SKM-1 treated with dmso at 0.1 percent for 144 hours (cell line): ENCODE results near the gene MACROD2.
"Not testable (repeated sequence)": the region's sequence is repeated elsewhere in the genome, so short reads cannot be mapped to it uniquely, and the experiment has no call there.

Source experiments
- DNase-seq: peaks from one replicate; lab custom pipeline; 2025; ENCODE audit not compliant: unreplicated experiment; lab: John Stamatoyannopoulos, UW

Gene MACROD2

DNA sequence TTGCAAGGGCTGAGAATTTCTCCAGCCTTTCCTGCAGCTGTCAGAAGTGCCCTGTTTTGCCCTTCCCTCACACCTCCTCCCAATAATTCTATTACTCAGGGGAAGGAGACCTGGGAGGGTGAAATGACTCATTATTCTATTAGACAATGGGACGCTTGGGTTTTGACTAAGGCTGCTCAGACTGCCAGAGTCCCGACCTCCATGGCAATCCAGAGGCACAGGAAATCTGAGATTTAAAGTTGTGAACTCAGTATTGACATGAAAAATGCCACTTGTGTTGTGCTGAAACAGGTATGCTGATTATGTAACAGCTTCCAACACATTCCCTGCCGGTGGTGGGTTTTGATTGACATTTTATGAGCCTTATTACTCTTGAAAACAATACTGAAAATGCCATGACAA lies 967.9 kb downstream of the MACROD2 start:
- no peak for DNase-seq

DNA sequence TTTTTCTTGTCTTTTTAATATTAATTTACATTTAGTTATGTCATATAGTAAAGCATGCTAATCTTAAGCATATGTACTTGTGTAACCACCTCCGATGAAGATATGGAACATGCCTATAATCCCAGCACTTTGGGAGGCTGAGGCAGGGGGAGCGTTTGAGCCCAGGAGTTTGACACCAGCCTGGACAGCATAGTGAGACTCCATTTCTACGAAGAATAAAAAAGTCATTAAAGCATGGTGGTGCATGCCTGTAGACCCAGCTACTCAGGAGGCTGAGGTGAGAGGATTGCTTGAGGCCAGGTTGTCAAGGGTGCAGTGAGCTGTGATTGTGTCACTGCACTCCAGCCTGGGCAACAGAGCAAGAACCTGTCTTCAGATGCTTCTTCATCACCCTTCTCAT lies 970.9 kb downstream of the MACROD2 start:
- DNase-seq: no peak

DNA sequence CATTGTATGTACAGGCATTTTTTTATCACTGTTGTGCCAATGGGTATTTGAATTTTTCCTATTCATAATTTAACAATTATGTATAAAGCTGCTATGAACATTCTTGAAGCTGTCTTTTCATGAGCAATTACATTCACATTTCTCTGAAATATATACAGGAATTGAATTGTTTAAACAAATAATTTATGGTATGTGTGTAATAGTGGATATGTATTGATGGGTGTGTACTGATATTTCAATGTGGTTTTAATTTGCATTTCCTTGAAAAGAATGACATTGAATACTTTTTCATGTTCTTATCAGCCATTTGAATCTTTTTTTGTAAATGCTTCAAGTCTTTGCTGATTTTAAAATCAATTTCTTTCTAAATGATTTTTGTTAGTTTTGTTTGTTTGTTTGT lies 971.5 kb downstream of the MACROD2 start:
- DNase-seq: no peak

DNA sequence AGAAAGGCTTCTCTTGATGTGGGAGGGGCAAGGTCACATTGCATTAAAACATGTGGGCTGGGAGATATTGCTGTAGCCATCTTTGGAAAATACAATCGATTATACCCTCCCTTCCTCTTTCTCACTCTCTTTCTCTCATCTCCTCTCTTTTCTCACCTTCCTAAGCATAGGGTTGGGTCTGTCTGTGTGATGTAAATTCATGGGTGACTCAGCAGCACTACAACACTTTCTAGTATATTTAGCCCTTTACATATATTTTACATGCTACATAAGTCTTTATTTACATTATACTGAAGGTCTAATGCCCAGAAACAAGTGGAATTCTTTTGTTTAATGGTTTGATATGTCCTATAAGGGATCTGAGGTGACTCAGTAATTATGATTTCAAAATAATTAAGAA lies 976.9 kb downstream of the MACROD2 start:
- DNase-seq: no peak

DNA sequence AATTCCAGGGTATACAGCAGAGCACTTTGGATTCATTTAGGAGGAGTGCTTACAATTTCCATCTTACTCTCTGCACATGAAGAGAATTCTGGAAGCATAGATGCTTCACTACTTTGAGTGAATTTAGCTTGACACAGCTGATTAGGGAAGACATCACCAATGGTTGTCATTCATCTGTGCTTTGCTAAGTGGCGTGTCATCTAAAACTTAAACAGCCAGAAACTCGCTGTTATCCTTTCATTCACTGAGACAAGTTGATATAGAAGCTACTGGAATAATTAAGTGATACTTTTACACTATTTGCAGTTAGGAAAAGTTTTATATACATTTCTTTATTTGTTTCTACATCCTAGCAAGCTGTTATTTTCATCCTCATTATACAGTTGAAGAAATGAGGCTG lies 977.4 kb downstream of the MACROD2 start:
- DNase-seq: no peak

DNA sequence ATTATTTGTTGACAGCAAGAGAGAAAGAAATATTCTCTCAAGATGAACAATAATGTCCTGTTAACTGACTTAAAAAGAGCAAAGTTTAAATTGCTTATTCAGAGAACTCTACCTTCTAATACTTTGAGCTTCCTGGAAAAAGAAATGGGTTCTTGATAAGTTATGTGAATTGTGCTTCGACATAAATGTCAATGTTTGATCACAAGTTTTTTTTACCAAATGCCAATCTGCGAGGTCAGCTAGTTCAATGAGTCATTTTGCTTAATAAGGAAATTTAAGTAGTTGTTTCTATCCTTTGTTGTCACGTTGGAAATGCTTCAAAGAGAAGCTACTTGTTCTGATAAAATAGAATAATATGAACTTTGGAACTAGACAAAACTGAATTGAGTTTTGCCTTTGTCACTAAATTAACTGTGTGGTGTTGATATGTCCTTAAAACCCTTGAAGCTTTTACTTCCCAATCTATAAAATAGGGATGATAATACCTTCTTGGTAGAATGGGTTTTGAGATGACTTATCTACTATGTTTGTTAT lies 984.2 kb downstream of the MACROD2 start:
- DNase-seq: no peak

DNA sequence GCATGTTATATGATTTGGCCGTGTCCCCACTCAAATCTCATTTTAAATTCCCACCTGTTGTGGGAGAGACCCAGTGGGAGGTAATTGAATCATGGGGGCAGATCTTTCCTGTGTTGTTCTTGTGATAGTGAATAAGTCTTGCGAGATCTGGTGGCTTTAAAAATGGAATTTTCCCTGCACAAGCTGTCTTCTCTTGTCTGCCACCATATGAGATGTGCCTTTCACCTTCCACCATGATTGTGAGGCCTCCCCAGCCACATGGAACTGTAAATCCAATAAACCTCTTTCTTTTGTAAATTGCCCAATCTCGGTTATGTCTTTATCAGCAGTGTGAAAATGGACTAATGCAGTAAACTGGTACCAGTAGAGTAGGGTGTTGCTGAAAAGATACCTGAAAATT lies 986.2 kb downstream of the MACROD2 start:
- DNase-seq: not testable (repeated sequence)

DNA sequence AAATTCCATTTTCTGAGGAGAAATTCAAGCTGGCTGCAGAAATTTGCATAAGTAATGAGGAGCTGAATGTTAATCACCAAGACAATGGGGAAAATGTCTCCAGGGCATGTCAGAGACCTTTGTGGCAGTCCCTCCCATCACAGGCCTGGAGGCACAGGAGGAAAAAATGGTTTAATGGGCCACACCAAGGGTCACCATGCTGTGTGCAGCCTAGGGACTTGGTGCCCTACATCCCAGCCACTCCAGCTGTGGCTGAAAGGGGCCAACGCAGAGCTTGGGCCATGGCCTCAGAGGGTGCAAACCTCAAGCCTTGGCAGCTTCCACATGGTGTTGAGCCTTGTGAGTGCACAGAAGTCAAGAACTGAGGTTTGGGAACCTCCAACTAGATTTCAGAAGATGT lies 987.0 kb downstream of the MACROD2 start:
- not testable (repeated sequence) for DNase-seq

DNA sequence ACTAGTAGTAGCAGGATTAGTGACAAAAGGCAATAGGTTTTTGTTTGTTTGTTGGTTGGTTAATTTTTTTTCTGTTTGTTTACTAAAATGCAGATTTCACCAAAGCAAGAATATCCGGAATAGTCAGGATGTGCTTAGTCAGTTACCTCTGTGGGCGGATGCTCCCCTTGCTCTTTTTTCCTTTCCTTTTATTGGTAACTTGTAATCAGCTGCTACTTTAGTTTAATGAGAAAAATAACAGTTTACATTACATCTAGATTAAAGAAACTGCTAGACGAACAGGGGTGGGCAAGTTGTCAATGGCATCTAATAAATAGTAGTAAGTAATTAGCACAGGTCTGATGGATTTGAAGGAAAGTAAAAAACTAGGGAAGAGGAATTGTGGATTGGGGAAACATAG lies 989.0 kb downstream of the MACROD2 start:
- no peak for DNase-seq

DNA sequence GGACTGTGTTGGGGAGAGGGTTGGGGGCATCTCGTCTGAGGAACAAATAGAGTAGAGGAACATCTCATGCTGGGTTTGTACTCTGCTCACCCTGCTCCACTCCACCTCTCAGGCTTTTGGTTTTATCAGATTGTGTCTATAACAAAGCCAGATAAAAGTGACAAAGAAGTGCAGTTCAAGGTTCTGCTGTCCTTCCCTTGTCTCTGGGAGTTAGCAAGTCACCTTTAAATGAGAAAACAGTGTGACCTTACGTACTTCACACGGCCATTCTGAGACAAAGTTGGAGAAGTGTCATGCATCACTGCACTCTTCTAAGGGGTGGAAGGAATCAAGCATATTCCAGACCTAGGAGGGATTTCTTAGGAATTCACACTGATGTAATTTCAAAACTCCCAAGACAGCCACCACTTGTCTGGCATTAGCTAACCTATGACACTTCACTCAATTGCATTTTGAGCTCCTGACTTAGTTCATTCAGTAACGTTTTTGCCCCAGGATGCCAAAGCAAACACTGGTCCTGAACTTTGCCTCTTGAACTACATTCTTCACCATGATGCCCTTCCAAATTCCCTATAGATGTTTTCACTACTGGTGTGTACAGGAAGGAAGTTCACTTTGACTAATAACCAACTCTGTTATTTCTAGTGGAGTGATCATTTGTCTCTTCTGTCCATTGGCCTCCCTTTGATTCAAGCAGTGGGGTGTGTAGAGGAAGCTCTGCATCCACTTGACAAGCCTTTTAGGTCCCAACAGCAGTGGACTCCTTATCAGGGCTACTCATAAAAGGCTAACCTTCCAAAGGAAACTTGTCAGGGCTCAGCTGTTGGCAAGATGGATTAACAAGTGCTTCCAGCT lies 989.7 kb downstream of the MACROD2 start:
- DNase-seq: no peak

DNA sequence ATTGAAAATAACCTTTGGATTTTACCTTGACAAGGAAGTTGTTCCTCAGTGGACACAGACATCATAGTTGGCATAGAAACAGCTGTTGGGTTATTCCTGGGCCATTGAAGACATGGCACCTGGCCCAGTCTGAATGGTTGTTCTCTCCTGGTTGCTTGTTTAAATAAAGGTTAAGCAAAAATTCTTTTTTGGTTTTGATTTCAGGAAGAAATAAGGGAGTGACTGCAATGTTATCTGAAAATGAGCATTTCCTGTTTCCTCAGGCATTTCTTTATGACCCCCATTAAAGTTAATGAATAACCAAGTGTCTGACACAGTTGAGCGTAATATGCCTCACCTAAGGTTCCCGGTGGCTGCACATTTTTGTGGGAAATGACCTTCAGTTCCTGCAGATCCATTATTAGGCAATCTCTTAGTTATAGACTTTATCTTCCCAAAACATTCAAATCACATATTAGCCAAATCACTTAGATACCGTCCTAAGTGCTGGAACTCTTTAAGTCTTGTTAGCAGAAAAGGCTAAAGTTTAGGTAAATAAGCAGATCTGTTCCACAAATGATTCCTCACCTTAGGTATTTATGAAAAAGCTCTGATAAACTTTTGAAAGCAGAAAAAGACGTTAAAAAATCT lies 990.8 kb downstream of the MACROD2 start:
- DNase-seq: no peak

DNA sequence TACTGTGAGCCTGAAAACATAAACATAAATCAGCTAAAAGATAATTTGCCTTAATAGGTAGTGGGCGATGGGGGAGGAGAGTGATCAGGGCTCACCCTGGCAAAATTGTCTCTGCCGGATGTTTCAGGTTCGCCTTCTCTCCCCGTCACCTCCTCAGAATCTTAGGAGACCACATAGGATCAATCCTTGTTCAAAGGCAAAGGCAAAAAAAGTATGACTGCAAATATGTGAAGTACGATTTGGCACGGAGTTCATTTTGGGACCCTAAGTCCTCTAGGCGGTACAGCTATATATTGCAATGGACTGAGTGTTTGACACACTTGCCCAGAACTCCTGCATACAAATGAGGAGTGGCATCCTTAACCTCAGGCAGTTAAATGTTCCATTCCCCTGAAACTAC lies 991.3 kb downstream of the MACROD2 start:
- no peak for DNase-seq

DNA sequence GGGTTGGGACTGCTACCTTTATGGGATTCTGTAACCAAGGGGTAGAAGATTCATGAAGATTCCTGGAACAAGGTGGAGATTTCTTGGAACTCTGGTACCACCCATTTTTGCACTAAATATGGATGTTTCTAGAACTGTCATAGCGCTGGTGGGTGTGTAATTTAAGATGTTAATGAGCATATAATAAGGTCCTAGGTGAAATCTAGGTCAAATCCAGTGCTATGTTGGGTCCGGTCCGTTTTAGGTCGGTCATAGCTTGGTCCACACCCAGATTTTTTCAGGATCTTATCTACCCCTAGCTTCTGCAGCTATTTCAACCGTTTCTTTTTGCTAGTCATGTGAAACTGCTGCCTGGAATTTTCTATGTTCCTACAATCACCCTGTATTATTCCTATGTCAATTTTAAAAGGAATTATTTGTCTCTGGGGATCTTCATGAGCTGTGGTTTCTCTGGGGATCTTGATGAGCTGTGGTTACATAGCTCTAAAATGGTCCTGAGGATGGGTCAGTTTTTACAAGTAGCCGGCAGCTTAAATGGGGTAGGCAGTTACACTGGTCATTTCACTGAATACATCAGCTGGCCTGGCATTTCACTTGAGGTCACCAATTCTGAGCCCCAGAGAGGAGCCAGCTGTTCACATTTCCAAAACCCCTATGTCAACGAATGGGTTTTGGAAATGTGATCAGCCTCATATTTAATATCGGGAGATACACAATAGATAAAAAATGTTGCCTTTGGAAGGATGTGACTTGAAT lies 994.4 kb downstream of the MACROD2 start:
- DNase-seq: no peak

DNA sequence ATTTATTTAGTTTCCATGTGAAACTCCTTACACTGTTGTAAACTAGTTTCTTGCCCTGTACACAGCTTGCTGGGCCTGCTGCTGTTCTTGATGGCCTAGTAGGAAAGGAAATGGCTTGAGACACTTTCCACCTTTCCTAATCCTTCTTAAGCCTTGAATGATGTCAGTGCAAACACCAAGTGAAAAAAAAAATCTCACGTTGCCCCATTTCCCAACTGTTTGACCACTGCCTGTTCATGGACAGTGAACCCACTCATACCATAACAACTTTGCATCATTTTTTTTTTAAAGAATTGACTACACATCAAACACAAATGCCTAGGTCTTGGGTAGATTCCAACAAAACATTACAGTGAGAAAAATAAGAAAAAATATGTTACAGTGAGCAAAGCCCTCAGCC lies 995.7 kb downstream of the MACROD2 start:
- no peak for DNase-seq

DNA sequence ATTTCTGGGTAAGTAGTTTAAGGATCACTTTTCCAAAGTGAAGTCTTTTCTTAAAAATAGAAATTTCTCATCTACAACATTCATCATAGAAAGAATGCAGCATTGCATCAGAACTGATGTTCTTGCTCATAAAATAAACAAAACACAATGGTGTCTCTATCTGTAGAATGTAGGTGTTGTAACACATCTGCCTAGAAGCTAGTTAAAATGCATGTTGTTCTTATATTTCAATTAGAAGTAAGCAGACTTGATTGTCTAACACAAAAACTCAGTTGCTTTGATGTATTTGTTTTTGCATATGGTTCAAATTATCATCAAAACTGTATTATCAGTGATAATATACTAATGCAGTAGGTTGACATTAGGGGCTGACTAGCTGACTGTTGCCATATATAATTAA lies 996.8 kb downstream of the MACROD2 start:
- no peak for DNase-seq

DNA sequence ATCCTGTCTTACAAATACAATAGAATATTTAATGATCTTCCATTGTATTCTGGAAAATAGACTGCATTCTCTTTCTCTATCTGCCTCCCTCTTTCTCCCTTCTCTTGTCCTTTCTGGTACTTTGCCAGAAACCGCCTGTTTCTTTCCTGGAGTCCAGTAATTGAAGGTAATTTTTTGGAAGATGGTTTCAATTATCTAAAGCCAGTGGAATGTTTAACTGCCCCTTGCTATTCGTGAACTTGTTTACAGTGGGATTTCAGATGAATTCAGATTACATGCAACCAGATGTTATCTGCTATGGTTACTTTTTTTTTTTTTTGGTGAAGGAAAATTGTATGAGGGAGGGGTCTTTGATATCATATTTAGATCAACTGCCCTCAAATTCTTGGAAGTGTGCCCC lies 997.6 kb downstream of the MACROD2 start:
- DNase-seq: no peak

DNA sequence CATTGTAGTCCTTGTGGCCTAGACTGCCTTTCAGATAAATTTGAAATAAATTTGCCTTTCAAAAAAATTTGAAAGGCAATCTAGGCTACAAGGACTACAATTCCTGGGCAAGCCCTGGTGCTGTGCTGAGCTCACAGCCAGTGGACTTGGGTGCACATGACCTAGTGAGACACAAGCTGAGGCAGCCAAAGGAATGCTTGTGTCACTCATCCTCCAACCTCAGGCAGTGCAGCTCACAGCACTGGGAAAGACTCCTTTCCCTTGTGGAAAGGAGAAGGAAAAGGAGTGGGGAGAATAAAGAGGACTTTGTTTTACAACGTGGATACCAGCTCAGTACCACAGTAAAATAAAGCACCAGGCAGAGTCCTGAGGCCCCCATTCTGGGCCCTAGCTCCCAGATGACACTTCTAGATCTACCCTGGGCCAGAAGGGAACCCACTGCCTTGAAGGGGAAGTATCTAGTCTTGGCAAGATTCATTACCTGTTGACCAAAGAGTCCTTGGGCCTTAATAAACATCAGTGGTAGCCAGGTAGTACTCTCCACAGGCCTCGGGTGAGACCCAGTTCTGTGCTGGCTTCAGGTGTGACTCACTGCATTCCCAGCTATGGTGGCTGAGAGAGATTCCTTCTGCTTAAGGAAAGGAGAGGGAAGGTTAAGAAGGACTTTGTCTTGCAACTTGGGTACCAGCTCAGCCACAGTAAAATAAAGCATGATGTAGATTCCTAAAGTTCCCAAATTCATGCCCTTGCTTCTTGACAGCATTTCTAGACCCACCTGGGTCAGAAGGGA lies 1001.8 kb downstream of the MACROD2 start:
- DNase-seq: no peak

DNA sequence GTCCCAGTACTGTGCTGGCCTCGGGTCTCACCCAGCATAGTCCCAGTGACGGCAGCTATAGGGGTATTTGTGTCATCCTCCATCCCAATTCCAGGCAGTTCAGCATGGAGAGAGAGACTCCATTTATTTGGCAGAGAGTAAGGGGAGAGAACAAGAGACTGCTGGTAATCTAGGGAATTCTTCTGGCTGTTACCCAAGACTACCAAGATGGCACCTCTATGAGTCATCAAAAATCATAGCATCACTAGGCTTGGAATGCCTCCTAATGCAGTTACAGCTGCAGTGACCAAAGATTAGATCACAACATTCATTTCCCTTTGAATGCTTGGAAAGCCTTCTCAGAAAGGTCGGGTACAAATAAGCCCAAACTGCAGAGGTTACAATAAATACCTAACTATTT lies 1002.5 kb downstream of the MACROD2 start:
- no peak for DNase-seq

DNA sequence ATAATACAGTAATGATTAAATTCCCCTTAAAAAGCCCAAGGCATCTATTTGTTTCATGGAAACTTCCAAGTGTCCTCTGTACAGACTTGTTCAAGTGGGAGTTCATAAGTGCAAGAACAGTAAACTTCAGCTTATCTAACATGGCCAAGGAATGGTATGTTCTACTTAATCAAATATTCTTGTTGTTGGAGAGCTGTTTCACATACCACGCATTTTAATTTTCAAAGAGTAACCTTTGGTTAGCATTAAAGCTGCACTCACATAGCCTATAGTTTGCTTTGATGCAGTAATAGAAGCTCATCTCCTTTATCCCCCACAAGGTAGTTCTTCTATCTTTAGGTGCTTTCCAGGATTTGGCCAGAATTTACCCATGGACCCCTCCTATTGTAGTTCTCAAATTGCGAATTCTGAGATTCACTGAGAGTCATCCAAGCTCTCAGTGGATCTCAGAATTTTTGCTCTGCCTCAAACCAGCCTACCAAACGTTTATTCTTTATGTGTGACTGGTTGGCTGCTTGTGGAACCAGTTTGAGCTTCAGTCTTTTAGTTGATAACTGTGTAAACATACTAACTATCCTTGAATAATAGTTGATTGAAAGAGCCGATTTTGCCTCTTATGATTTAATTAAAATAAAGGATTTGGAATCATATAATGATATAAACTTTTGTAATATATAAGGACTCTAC lies 1010.1 kb downstream of the MACROD2 start:
- DNase-seq: no peak

DNA sequence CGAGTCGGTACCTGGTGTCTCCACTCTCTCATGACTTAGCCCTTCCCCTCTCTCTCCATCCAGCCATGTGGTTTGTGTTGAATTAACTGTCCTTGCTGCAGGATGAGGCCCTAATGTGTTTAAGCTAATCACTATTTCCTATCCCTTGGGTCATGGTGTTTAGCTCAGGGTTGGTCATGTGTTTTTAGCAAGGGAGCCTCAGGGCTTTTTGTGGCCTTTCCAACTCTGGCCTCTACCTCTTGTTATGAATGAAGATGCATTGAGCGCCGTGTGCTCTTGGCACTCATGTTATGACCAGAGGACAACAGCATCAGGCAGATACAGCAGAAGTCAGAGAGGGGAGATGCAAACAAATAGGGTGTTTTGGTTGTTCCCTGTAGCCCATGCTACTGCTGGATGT lies 1016.3 kb downstream of the MACROD2 start:
- no peak for DNase-seq
